ENCODE measurements around the gene KCTD1. TPM values are rescaled to one million over a fixed set of nuclear protein-coding genes. Genes with fewer than 3 reads are reported as not detected.

Gene KCTD1
- total RNA-seq, 2 experiments from 2014 or later: 4.4 to 5.6 TPM

DNA sequence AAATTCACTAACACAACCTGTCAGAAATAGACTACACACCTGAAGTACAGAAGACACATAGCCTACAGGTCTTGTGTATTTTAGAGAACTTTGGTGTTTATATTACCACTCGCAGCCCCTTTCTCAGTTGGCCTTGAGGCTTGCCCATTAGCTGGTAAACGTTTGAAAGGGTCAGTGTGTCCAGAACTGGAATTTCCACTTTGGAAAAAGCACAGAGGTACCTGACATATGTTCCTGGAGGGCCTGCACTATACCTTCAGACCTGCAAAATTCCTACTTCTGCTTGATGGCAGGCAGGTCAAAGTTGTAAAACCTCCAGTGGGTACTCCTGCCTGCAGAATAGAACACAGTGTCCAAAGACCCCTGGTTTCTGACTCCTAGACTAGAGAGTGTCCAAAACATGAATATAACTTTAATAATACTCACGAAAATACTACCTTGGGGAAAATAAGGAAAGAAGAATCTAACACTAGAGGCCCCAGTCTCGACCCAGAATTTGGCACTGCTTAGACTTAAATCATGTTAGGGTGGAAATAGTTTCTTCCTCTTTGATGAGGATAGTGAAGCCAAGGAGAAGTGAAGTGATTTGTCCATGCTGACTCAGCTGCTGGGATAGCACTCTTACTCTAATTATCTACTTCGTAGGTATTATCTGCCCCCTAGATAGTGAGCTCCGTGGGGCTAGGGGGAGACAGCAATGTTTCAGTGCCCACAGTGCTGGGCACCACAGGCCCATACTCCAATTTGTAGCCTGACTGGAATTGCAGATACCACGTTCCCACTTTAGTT is 2.8 kb downstream of the KCTD1 start:
- ChIA-PET POLR2A (no interaction called here), CTCF (interaction anchor here (1.8 kb wide), 1 partner anchor 11 kb away, joined by 5 read pairs; no protein-coding TSS in a partner anchor)
- Mint-ChIP-seq H3K27ac (no peak overlapping the region), H3K4me3 (no peak overlapping the region), H3K36me3 (ENCODE audit: low read depth) (peaks cover 8% of the 10 kb centered on the region), H3K9me3 (no peaks in the 10 kb centered on the region), H3K4me1 (peaks cover 34% of the 10 kb centered on the region), H3K27me3 (peaks cover 12% of the 10 kb centered on the region)
- no peak for DNase-seq

GRCh38 chr18:26544451-26544850 is 3.9 kb downstream of the KCTD1 start:
- no peak overlapping the region for H3K4me3 Mint-ChIP-seq
- peaks cover 4% of the 10 kb centered on the region for H3K27me3 Mint-ChIP-seq
- no peak for DNase-seq
- H3K4me1 Mint-ChIP-seq: peaks cover 27% of the 10 kb centered on the region
- ChIA-PET CTCF (no interaction called here), POLR2A (no interaction called here)
- no peak overlapping the region for H3K27ac Mint-ChIP-seq
- H3K9me3 Mint-ChIP-seq: no peaks in the 10 kb centered on the region
- peaks cover 8% of the 10 kb centered on the region for H3K36me3 Mint-ChIP-seq (ENCODE audit: low read depth)

- H3K27me3 Mint-ChIP-seq: peaks cover 2% of the 10 kb centered on the region
Measured at GRCh38 chr18:26543373-26543772, 5.0 kb downstream of the KCTD1 start.

GRCh38 chr18:26540043-26540628 is 8.2 kb downstream of the KCTD1 start:
- Mint-ChIP-seq H3K27me3 (no peaks in the 10 kb centered on the region), H3K4me3 (no peak overlapping the region), H3K36me3 (ENCODE audit: low read depth) (no peaks in the 10 kb centered on the region), H3K9me3 (no peaks in the 10 kb centered on the region), H3K4me1 (peaks cover 9% of the 10 kb centered on the region), H3K27ac (no peak overlapping the region)
- DNase-seq: no peak
- ChIA-PET POLR2A (no interaction called here), CTCF (no interaction called here)

More at GRCh38 chr18:26543373-26543772, 5.0 kb downstream of the KCTD1 start:
- ChIA-PET POLR2A (no interaction called here), CTCF (no interaction called here)
- Mint-ChIP-seq H3K4me1 (peaks cover 25% of the 10 kb centered on the region), H3K27ac (no peak overlapping the region), H3K9me3 (no peaks in the 10 kb centered on the region), H3K36me3 (ENCODE audit: low read depth) (peaks cover 8% of the 10 kb centered on the region), H3K4me3 (no peak overlapping the region)
- no peak for DNase-seq

DNA sequence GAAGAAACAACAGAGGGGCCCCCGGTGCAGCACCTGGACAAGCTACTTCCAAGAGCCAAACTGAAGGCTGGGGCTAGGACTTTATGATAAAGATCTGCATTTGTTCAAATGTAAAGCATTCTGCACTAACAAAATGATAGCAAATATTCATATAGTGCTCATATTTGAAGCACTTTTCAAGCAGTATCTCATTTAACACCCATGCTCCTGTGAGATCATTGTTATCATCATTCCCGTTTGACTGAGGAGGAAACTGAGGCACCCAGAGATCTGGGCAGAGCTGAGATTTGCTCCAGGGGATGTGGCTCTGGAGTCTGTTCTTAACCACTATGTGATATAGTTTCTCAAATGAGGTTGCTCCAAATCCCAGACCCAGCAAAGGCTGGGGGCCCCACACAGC is 9.8 kb downstream of the KCTD1 start:
- no peaks in the 10 kb centered on the region for H3K9me3 Mint-ChIP-seq
- no peak for DNase-seq
- ChIA-PET POLR2A (no interaction called here), CTCF (no interaction called here)
- no peaks in the 10 kb centered on the region for H3K27me3 Mint-ChIP-seq
- H3K27ac Mint-ChIP-seq: no peak overlapping the region
- H3K36me3 Mint-ChIP-seq (ENCODE audit: low read depth): no peaks in the 10 kb centered on the region
- H3K4me1 Mint-ChIP-seq: peaks cover 2% of the 10 kb centered on the region
- H3K4me3 Mint-ChIP-seq: no peak overlapping the region

DNA sequence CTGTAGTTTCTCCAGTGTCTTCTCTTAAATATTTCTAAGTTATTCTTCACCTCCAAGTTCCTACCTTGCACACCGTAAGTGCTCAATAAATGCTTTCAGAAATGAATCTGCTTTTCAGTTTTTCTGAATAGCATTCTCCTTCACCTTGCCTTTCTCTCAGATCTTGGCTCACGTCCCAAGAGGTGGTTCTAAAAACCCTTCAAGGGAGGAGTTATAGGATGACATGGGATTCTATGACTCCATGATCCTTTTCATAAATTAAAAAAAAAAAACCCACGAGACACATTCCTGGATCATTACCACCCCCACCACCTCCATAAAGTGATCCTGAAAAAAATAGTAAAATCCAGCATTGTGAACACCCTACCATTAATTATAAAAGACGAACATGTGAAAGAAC is 11.7 kb downstream of the KCTD1 start:
- Mint-ChIP-seq H3K9me3 (no peaks in the 10 kb centered on the region), H3K27ac (no peak overlapping the region), H3K4me3 (no peak overlapping the region), H3K27me3 (no peaks in the 10 kb centered on the region), H3K4me1 (no peaks in the 10 kb centered on the region), H3K36me3 (ENCODE audit: low read depth) (no peaks in the 10 kb centered on the region)
- ChIA-PET CTCF (no interaction called here), POLR2A (no interaction called here)
- DNase-seq: no peak

GRCh38 chr18:26536032-26536431 is 12.3 kb downstream of the KCTD1 start:
- H3K4me3 Mint-ChIP-seq: no peak overlapping the region
- POLR2A ChIA-PET: no interaction called here
- no peaks in the 10 kb centered on the region for H3K9me3 Mint-ChIP-seq
- no peak overlapping the region for H3K27ac Mint-ChIP-seq
- CTCF ChIA-PET: no interaction called here
- H3K36me3 Mint-ChIP-seq (ENCODE audit: low read depth): no peaks in the 10 kb centered on the region
- H3K27me3 Mint-ChIP-seq: no peaks in the 10 kb centered on the region
- H3K4me1 Mint-ChIP-seq: no peaks in the 10 kb centered on the region
- no peak for DNase-seq

- no peaks in the 10 kb centered on the region for H3K4me1 Mint-ChIP-seq
- no peaks in the 10 kb centered on the region for H3K36me3 Mint-ChIP-seq (ENCODE audit: low read depth)
- H3K27me3 Mint-ChIP-seq: no peaks in the 10 kb centered on the region
- no peak overlapping the region for H3K4me3 Mint-ChIP-seq
- no peaks in the 10 kb centered on the region for H3K9me3 Mint-ChIP-seq
- ChIA-PET CTCF (no interaction called here), POLR2A (no interaction called here)
- H3K27ac Mint-ChIP-seq: no peak overlapping the region
- DNase-seq: no peak
Measured at GRCh38 chr18:26535630-26536029, 12.7 kb downstream of the KCTD1 start.

- no peaks in the 10 kb centered on the region for H3K36me3 Mint-ChIP-seq (ENCODE audit: low read depth)
- POLR2A ChIA-PET: no interaction called here
- DNase-seq: no peak
- no peaks in the 10 kb centered on the region for H3K27me3 Mint-ChIP-seq
- H3K27ac Mint-ChIP-seq: no peak overlapping the region
- no peak overlapping the region for H3K4me3 Mint-ChIP-seq
- H3K9me3 Mint-ChIP-seq: no peaks in the 10 kb centered on the region
- CTCF ChIA-PET: no interaction called here
- no peaks in the 10 kb centered on the region for H3K4me1 Mint-ChIP-seq
Measured at GRCh38 chr18:26532367-26533340, 15.7 kb downstream of the KCTD1 start.

GRCh38 chr18:26531605-26532298 is 16.6 kb downstream of the KCTD1 start:
- no peak overlapping the region for H3K27ac Mint-ChIP-seq
- H3K36me3 Mint-ChIP-seq (ENCODE audit: low read depth): no peaks in the 10 kb centered on the region
- H3K4me1 Mint-ChIP-seq: no peaks in the 10 kb centered on the region
- DNase-seq: no peak
- no peaks in the 10 kb centered on the region for H3K9me3 Mint-ChIP-seq
- CTCF ChIA-PET: no interaction called here
- POLR2A ChIA-PET: no interaction called here
- no peak overlapping the region for H3K4me3 Mint-ChIP-seq
- H3K27me3 Mint-ChIP-seq: no peaks in the 10 kb centered on the region

DNA sequence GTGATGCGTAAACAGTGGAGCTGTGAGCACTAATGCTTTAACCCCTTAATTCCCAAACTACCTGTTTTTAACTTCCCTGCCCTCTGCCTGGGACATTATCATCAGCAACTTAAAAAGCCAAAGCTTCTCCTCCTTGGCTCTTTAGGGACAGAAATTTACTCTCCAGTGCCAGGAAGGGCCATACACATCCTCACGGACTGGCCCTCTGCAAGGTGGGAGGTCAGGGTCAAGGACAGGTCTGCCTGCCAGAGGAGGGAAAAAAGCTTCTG is 21.5 kb downstream of the KCTD1 start:
- H3K27ac Mint-ChIP-seq: no peak overlapping the region
- H3K27me3 Mint-ChIP-seq: no peaks in the 10 kb centered on the region
- DNase-seq: no peak
- ChIA-PET POLR2A (no interaction called here), CTCF (no interaction called here)
- H3K9me3 Mint-ChIP-seq: no peaks in the 10 kb centered on the region
- no peak overlapping the region for H3K4me3 Mint-ChIP-seq
- H3K4me1 Mint-ChIP-seq: no peaks in the 10 kb centered on the region
- no peaks in the 10 kb centered on the region for H3K36me3 Mint-ChIP-seq (ENCODE audit: low read depth)

GRCh38 chr18:26526128-26526965 is 22.0 kb downstream of the KCTD1 start:
- no peaks in the 10 kb centered on the region for H3K9me3 Mint-ChIP-seq
- DNase-seq: no peak
- no peaks in the 10 kb centered on the region for H3K27me3 Mint-ChIP-seq
- H3K36me3 Mint-ChIP-seq (ENCODE audit: low read depth): no peaks in the 10 kb centered on the region
- POLR2A ChIA-PET: interaction anchor here (0.6 kb wide), 1 partner anchor 31 kb away, joined by 3 read pairs; no protein-coding TSS in a partner anchor
- H3K4me3 Mint-ChIP-seq: no peak overlapping the region
- CTCF ChIA-PET: no interaction called here
- H3K27ac Mint-ChIP-seq: no peak overlapping the region
- no peaks in the 10 kb centered on the region for H3K4me1 Mint-ChIP-seq
